ENCODE measurements around the gene ARGLU1.

Gene ARGLU1

GRCh38 chr13:106498158-106498557, 69.8 kb downstream of the ARGLU1 start:
- no peak for DNase-seq

- DNase-seq, result no peak
These were observed 70.9 kb downstream of the ARGLU1 start for GRCh38 chr13:106497079-106497478.

GRCh38 chr13:106496072-106496997, 71.6 kb downstream of the ARGLU1 start:
- DNase-seq, result no peak

- no peak for DNase-seq
These were observed 73.0 kb downstream of the ARGLU1 start for GRCh38 chr13:106494936-106495335.

GRCh38 chr13:106494506-106494905, 73.4 kb downstream of the ARGLU1 start:
- no peak for DNase-seq

- DNase-seq, result no peak
These were observed 74.3 kb downstream of the ARGLU1 start for GRCh38 chr13:106493533-106494220.

- no peak for DNase-seq
These were observed 75.1 kb downstream of the ARGLU1 start for GRCh38 chr13:106492588-106493475.

- DNase-seq, result no peak
These were observed 75.9 kb downstream of the ARGLU1 start for GRCh38 chr13:106491928-106492587.
